CD4-positive, alpha-beta T cell treated with Interleukin-1 beta for 1 hour (primary cell): ENCODE measurements around the gene RING1.

Source experiments
- DNase-seq, 2 donors: peaks; one replicate each; pipeline ENCODE4 v3.0.0-alpha.2; 2020 to 2022

Gene RING1

GRCh38 chr6:33208091-33208967 is at the start of gene RING1:
Gene RING1 (plus strand): TSS chr6:33208500. CDS start chr6:33208823, 323 bp downstream.
- DNase-seq: peak; percentile 88 to 89

- DNase-seq: no peak
These were observed 48.2 kb upstream of the RING1 start for GRCh38 chr6:33160096-33160495.

- no peak for DNase-seq
These were observed 47.5 kb upstream of the RING1 start for GRCh38 chr6:33160728-33161344.

GRCh38 chr6:33161354-33162331 is 46.7 kb upstream of the RING1 start:
- peak; percentile 83 to 85 for DNase-seq

GRCh38 chr6:33163540-33163939 is 44.8 kb upstream of the RING1 start:
- DNase-seq: no peak

- DNase-seq: no peak
These were observed 44.1 kb upstream of the RING1 start for GRCh38 chr6:33164176-33164575.

GRCh38 chr6:33164665-33165373 is 43.5 kb upstream of the RING1 start:
- no peak for DNase-seq

GRCh38 chr6:33165581-33166258 is 42.6 kb upstream of the RING1 start:
- no peak for DNase-seq

- DNase-seq: no peak
These were observed 41.9 kb upstream of the RING1 start for GRCh38 chr6:33166363-33166762.

- DNase-seq: no peak
These were observed 41.5 kb upstream of the RING1 start for GRCh38 chr6:33166811-33167210.

- no peak for DNase-seq
These were observed 40.7 kb upstream of the RING1 start for GRCh38 chr6:33167374-33168283.

- DNase-seq: no peak
These were observed 40.1 kb upstream of the RING1 start for GRCh38 chr6:33168284-33168601.

- no peak for DNase-seq
These were observed 39.7 kb upstream of the RING1 start for GRCh38 chr6:33168639-33169038.

GRCh38 chr6:33169291-33170175 is 38.8 kb upstream of the RING1 start:
- no peak for DNase-seq

GRCh38 chr6:33170176-33171015 is 37.9 kb upstream of the RING1 start:
- DNase-seq: no peak

- no peak for DNase-seq
These were observed 37.1 kb upstream of the RING1 start for GRCh38 chr6:33171016-33171879.

GRCh38 chr6:33171880-33172687 is 36.2 kb upstream of the RING1 start:
- no peak for DNase-seq
